Common myeloid progenitor, CD34-positive (primary cell): ENCODE results near the gene CXCR4.

Source experiments
- CTCF ChIA-PET: fragments of 350-600 bp; sonication (Branson Sonifier 250); formaldehyde crosslinking; loops from one replicate; lab custom pipeline; 2021; ENCODE audit warnings: antibody characterized with exemption; lab: Charles Lee
- POLR2A ChIA-PET: fragments of 350-600 bp; sonication (Branson Sonifier 250); formaldehyde crosslinking; loops from one replicate; lab custom pipeline; 2021; ENCODE audit warnings: antibody characterized with exemption; lab: Charles Lee
- DNase-seq, 3 donors: peaks; one replicate each; pipeline versions ENCODE4 v3.0.0 to v3.0.0-alpha.2; 2013
- H3K27ac ChIP-seq, 2 experiments: 1 replicate in 1 of 2; 2 replicates in 1 of 2; pipeline ENCODE4 v1.7.0; 2013; ENCODE audit warnings: inconsistent platforms in 2 of 2, low read length in 2 of 2, mild to moderate bottlenecking in 2 of 2, low read depth in 1 of 2, moderate library complexity in 1 of 2; ENCODE audit not compliant: severe bottlenecking in 2 of 2, insufficient read depth in 1 of 2, poor library complexity in 1 of 2
- H3K27me3 ChIP-seq, 5 experiments: replicated peaks in 2 of 5; 1 replicate in 3 of 5; 2 replicates in 2 of 5; pipeline versions ENCODE4 v1.6.1 to v1.7.0; 2013; ENCODE audit warnings: low read length in 4 of 5, mild to moderate bottlenecking in 2 of 5, moderate library complexity in 2 of 5, inconsistent platforms in 1 of 5; ENCODE audit not compliant: insufficient read depth in 5 of 5, control insufficient read depth in 4 of 5
- H3K36me3 ChIP-seq, 4 experiments: 1 replicate in 2 of 4; 2 replicates in 2 of 4; pipeline versions ENCODE4 v1.6.1 to v1.7.0; 2013; ENCODE audit warnings: low read length in 3 of 4, control low read depth in 1 of 4, mild to moderate bottlenecking in 1 of 4; ENCODE audit not compliant: control insufficient read depth in 4 of 4, insufficient read depth in 4 of 4
- H3K4me1 ChIP-seq, 4 experiments: 1 replicate in 3 of 4; 2 replicates in 1 of 4; pipeline versions ENCODE4 v1.6.1 to v1.7.1; 2013; ENCODE audit warnings: low read length in 3 of 4, mild to moderate bottlenecking in 3 of 4, control low read depth in 1 of 4, inconsistent platforms in 1 of 4, moderate library complexity in 1 of 4; ENCODE audit not compliant: control insufficient read depth in 4 of 4, insufficient read depth in 4 of 4; ENCODE audit errors: control extremely low read depth in 1 of 4
- H3K4me3 ChIP-seq, 7 experiments: 1 replicate in 4 of 7; 2 replicates in 3 of 7; pipeline versions ENCODE4 v1.5.1 to v1.7.0; 2013; ENCODE audit warnings: mild to moderate bottlenecking in 7 of 7, low read length in 6 of 7, moderate library complexity in 6 of 7, inconsistent platforms in 2 of 7, low read depth in 2 of 7, control low read depth in 1 of 7; ENCODE audit not compliant: insufficient read depth in 4 of 7, control insufficient read depth in 1 of 7; ENCODE audit errors: extremely low read depth in 1 of 7
- H3K9me3 ChIP-seq, 5 experiments: 1 replicate in 4 of 5; 2 replicates in 1 of 5; pipeline versions ENCODE4 v1.6.1 to v1.7.1; 2013; ENCODE audit warnings: low read length in 4 of 5, mild to moderate bottlenecking in 2 of 5, inconsistent platforms in 1 of 5, low read depth in 1 of 5, moderate library complexity in 1 of 5; ENCODE audit not compliant: control insufficient read depth in 4 of 5, insufficient read depth in 2 of 5; ENCODE audit errors: control extremely low read depth in 1 of 5
- WGBS: methylation state at CpG from one replicate; pipeline ENCODE4 v1.1.5; 2013; ENCODE audit not compliant: insufficient coverage; 5-methylcytosine and 5-hydroxymethylcytosine counted together

CXCR4 gene

DNA sequence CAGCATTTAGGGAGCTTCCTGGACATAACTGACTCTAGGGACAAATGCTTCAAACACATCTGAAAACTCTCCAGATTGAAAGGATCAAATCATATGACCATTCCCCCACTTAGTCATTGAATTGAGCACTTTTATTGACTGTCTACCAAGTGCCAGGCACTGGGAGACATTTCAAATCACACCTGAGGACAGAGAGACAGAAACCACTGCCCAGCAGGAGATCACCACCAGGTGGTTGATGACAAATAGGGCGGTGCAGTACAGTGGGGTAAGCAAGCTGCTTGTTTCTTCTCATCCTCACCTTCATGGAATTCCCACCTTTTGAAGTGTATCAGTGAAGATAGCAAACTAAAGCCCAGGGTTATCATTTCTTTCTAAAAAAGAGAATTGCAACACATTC is 19.0 kb upstream of the CXCR4 start:
- CTCF ChIA-PET, result interaction anchor here (0.9 to 3.9 kb wide), 11 partner anchors 8 to 132 kb away, joined by 3 to 18 read pairs (median 4); no protein-coding TSS in a partner anchor
- WGBS, result 100% methylated on average over 1 of the region's 1 CpG

DNA sequence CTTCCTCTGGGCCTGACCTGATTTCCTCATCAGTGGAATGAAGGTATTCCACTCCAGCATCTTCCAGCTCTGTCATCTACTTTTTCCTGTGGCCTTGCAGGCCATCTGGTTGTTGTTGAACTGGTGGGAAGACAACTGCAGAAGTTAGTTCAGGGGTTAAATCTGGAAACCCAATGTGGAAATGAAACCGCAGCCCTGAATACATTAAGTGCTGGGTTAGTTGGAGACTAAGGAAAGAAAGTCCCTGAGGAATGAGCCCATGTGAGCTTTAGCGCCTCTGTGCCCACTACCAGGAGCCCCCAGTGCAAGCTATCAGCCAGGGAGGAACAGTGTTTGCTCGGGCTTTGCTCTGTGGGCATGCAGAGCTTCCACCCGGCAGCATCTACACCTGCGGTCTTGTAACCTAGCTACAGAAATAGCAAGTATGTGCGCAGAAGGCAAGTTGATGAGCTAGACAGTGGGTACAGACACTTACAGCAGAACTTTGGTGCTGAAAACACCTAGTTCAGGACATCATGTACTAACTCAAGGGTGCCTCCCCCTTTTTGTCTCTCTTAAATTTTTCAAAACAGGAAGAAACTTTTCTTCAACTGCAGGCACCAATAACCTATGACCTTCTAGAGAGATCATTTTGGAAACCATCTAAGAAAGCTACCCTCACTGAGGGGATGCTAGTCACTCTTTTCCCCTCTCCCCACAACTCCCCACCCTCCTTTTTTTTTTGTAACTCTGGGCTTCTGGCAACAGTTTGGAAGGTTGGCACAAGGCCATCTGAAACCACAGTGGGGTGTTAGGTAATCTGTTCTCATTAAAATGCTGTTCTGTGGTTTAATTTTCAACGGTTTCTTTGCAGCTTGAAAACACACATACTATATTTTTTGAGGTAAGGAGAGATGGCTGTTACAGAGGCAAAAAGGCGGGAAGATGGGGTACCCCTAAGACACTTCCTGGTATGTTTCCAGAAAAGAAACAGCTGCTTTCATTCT is 18.3 kb upstream of the CXCR4 start:
- DNase-seq, result peak; percentile 83 to 97 (median 94)
- H3K27me3 ChIP-seq, result no peaks in the 10 kb centered on the region
- H3K36me3 ChIP-seq, result no peaks in the 10 kb centered on the region
- CTCF ChIA-PET, result interaction anchor here (1.1 to 3.9 kb wide), 14 partner anchors 9 to 140 kb away, joined by 3 to 18 read pairs (median 4); no protein-coding TSS in a partner anchor
- peak overlapping the region; percentile 5 to 69 for H3K27ac ChIP-seq
- no peaks in the 10 kb centered on the region for H3K9me3 ChIP-seq
- POLR2A ChIA-PET, result interaction anchor here (0.6 to 1.6 kb wide), 8 partner anchors 13 to 135 kb away, joined by 3 to 11 read pairs (median 4); no protein-coding TSS in a partner anchor
- 8% methylated on average over 6 of the region's 8 CpGs for WGBS
- H3K4me1 ChIP-seq, result peaks cover 56 to 94% (median 78%) of the 10 kb centered on the region in 4 experiments
- H3K4me3 ChIP-seq, result no peak overlapping the region

More for the DNA sequence above, 19.0 kb upstream of the CXCR4 start:
- H3K4me1 ChIP-seq, result peaks cover 64 to 97% (median 83%) of the 10 kb centered on the region in 4 experiments
- POLR2A ChIA-PET, result interaction anchor here (0.6 to 1.6 kb wide), 5 partner anchors 12 to 134 kb away, joined by 3 to 11 read pairs (median 3); no protein-coding TSS in a partner anchor
- no peaks in the 10 kb centered on the region for H3K9me3 ChIP-seq
- no peak for DNase-seq
- H3K36me3 ChIP-seq, result no peaks in the 10 kb centered on the region
- no peaks in the 10 kb centered on the region for H3K27me3 ChIP-seq
- no peak overlapping the region for H3K4me3 ChIP-seq
- H3K27ac ChIP-seq, result peak overlapping the region; percentile 5 to 69

DNA sequence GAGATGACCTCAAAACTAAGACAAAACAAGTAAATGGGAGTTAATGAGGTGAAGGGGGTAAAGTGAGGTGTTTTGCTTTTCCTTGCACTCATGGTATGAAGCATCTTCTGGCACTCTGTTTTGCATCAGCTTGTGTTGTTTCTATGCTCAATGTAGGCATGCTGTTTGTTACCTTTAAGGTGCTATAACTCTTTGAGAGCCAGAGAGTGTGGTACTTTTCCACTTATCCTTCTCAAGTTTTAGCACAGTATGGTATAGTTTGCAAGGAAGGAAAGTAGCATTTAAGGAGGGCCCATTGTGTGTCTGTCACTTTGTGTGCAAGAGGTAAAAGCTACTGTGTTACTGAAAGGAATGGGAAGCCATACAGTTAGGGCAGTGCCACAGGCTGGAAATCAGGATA is 17.5 kb upstream of the CXCR4 start:
- Histone ChIP-seq H3K4me1 (peaks cover 49 to 87% (median 71%) of the 10 kb centered on the region in 4 experiments), H3K27me3 (no peaks in the 10 kb centered on the region), H3K36me3 (no peaks in the 10 kb centered on the region), H3K9me3 (no peaks in the 10 kb centered on the region), H3K27ac (peak overlapping the region in 1 of 2 experiments; percentile 69), H3K4me3 (no peak overlapping the region)
- DNase-seq, result no peak
- ChIA-PET CTCF (interaction anchor here (1.2 to 3.9 kb wide), 8 partner anchors 8 to 139 kb away, joined by 3 to 18 read pairs (median 5); no protein-coding TSS in a partner anchor), POLR2A (interaction anchor here (1.3 kb wide), 2 partner anchors 17 to 18 kb away, joined by 4 to 11 read pairs; no protein-coding TSS in a partner anchor)

DNA sequence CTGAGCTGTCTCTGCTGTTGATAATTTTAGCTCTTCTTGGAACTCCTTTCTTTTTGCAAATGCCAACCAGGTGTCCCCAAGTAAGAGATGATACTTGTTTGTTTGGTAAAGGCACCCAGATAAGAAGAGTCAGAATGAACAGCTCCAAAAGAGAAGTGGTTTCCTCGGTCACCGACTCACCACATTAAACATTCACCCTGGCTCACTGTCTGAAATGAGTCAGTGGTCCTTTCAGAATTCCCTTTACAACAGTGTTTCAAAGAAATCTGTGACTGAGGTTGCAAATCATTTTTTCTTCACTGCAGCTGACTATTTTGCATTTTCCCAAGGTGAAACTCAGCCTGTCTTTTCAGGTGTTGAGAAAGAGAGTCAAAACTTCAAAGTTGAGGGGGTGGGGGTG is 16.2 kb upstream of the CXCR4 start:
- Histone ChIP-seq H3K4me3 (no peak overlapping the region), H3K36me3 (no peaks in the 10 kb centered on the region), H3K27me3 (no peaks in the 10 kb centered on the region), H3K4me1 (peaks cover 58 to 87% (median 70%) of the 10 kb centered on the region in 4 experiments), H3K9me3 (no peaks in the 10 kb centered on the region), H3K27ac (no peak overlapping the region)
- peak in 2 of 3 donors; percentile 85 to 87 for DNase-seq
- POLR2A ChIA-PET, result no interaction called here
- CTCF ChIA-PET, result interaction anchor here (0.6 to 2.9 kb wide), 5 partner anchors 8 to 245 kb away, joined by 3 to 11 read pairs (median 3); no protein-coding TSS in a partner anchor
- 5% methylated on average over 2 of the region's 2 CpGs for WGBS

DNA sequence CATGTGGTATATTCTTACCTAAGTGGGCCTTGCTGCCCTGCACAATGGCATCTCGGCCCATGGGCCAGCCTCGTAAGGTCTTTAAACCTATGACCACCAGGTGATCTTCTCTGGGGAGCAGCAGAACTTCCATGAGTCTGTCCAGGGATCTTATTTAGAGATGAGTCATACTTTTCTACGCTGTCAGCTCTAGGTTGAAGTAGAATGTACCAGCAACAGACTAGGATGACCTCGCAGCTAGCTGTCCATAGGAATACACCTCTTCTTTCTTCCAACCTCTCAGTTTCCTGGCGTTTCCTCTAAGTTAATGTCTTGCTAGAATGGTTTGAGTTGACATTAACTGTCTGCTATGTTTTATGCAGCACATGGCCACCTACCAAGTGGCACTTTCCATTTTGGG is 15.6 kb upstream of the CXCR4 start:
- Histone ChIP-seq H3K27ac (no peak overlapping the region), H3K9me3 (no peaks in the 10 kb centered on the region), H3K36me3 (no peaks in the 10 kb centered on the region), H3K4me3 (no peak overlapping the region), H3K27me3 (no peaks in the 10 kb centered on the region), H3K4me1 (peaks cover 59 to 82% (median 69%) of the 10 kb centered on the region in 4 experiments)
- WGBS, result 100% methylated on average over 4 of the region's 5 CpGs
- no peak for DNase-seq
- POLR2A ChIA-PET, result no interaction called here
- CTCF ChIA-PET, result interaction anchor here (0.6 to 2.9 kb wide), 3 partner anchors 10 to 245 kb away, joined by 3 to 11 read pairs (median 4); no protein-coding TSS in a partner anchor

DNA sequence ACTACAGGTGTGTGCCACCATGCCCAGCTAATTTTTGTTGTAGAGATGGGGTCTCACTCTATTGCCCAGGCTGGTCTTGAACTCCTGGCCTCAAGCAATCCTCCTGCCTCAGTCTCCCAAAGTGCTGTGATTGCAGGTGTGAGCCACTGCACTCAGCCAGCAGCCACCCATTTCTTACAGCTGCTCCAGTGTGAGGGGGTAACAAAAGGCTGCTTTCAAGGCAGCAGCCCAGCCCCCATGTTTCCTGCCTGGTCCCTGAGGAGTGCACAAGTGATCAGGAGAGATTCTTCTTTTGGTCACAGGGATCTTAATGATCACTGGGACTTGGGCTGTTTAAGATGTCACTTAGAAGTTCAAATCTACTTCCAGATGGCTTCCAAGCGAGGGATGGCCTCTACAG is 15.2 kb upstream of the CXCR4 start:
- ChIA-PET CTCF (interaction anchor here (1.1 to 2.9 kb wide), 3 partner anchors 9 to 147 kb away, joined by 3 to 11 read pairs (median 3); no protein-coding TSS in a partner anchor), POLR2A (no interaction called here)
- Histone ChIP-seq H3K36me3 (no peaks in the 10 kb centered on the region), H3K27me3 (no peaks in the 10 kb centered on the region), H3K4me1 (peaks cover 58 to 79% (median 67%) of the 10 kb centered on the region in 4 experiments), H3K9me3 (no peaks in the 10 kb centered on the region), H3K4me3 (no peak overlapping the region), H3K27ac (no peak overlapping the region)
- WGBS, result 100% methylated on average over 1 of the region's 1 CpG
- DNase-seq, result no peak
